Liver (tissue), 9 donors: Measurements from ENCODE around the gene RAB14. TPM values are rescaled to one million over a fixed set of nuclear protein-coding genes. Genes with fewer than 3 reads are reported as not detected.

Source experiments
- DNase-seq: peaks from one replicate; pipeline ENCODE4 v3.0.0-alpha.2; 2017; ENCODE audit warnings: low spot score
- H3K27ac ChIP-seq, 2 donors: one replicate each; pipeline ENCODE4 v1.7.0; 2013; ENCODE audit warnings: inconsistent platforms in 2 of 2, low read length in 2 of 2, control low read depth in 1 of 2, low read depth in 1 of 2, mild to moderate bottlenecking in 1 of 2
- H3K27me3 ChIP-seq, 4 donors: one replicate each; pipeline versions ENCODE4 v1.6.1 to v1.7.0; 2013; ENCODE audit warnings: low read length in 3 of 4, inconsistent platforms in 1 of 4, mild to moderate bottlenecking in 1 of 4, moderate library complexity in 1 of 4; ENCODE audit not compliant: control insufficient read depth in 4 of 4, insufficient read depth in 4 of 4
- H3K36me3 ChIP-seq, 4 donors: one replicate each; pipeline versions ENCODE4 v1.6.1 to v1.7.0; 2013; ENCODE audit warnings: low read length in 3 of 4, mild to moderate bottlenecking in 3 of 4, low read depth in 1 of 4, moderate library complexity in 1 of 4; ENCODE audit not compliant: control insufficient read depth in 4 of 4, insufficient read depth in 3 of 4
- H3K4me1 ChIP-seq, 4 donors: one replicate each; pipeline versions ENCODE4 v1.6.1 to v1.7.0; 2013; ENCODE audit warnings: low read length in 3 of 4, mild to moderate bottlenecking in 3 of 4, moderate library complexity in 1 of 4; ENCODE audit not compliant: control insufficient read depth in 4 of 4, insufficient read depth in 4 of 4
- H3K4me3 ChIP-seq, 3 donors: one replicate each; pipeline versions ENCODE4 v1.6.1 to v1.7.0; 2013; ENCODE audit warnings: low read length in 3 of 3, control low read depth in 1 of 3, low read depth in 1 of 3, mild to moderate bottlenecking in 1 of 3
- H3K9ac ChIP-seq, 2 donors: one replicate each; pipeline ENCODE4 v1.7.0; 2013; ENCODE audit warnings: low read length in 2 of 2, mild to moderate bottlenecking in 2 of 2, moderate library complexity in 2 of 2, control low read depth in 1 of 2, low read depth in 1 of 2
- H3K9me3 ChIP-seq, 4 donors: one replicate each; pipeline versions ENCODE4 v1.6.1 to v1.7.0; 2013; ENCODE audit warnings: low read length in 3 of 4; ENCODE audit not compliant: control insufficient read depth in 4 of 4
- EGR1 ChIP-seq, 2 donors: IDR thresholded peaks; 2 replicates each; pipeline ENCODE4 v1.6.1; 2016 to 2018; ENCODE audit warnings: antibody characterized with exemption in 2 of 2, low read depth in 2 of 2
- FOXA1 ChIP-seq: IDR thresholded peaks from 2 replicates; pipeline ENCODE4 v1.6.1; 2016; ENCODE audit warnings: antibody characterized with exemption
- FOXA2 ChIP-seq: IDR thresholded peaks from 2 replicates; pipeline ENCODE4 v1.6.1; 2016; ENCODE audit warnings: antibody characterized with exemption
- GABPA ChIP-seq, 2 donors: IDR thresholded peaks in 1 of 2; conservative IDR thresholded peaks in 1 of 2; 2 replicates each; pipeline ENCODE4 v1.6.1; 2016; ENCODE audit warnings: antibody characterized with exemption in 2 of 2, mild to moderate bottlenecking in 1 of 2, moderate library complexity in 1 of 2
- HNF4A ChIP-seq, 2 donors: conservative IDR thresholded peaks; 2 replicates each; pipeline ENCODE4 v1.6.1; 2016; ENCODE audit warnings: antibody characterized with exemption in 2 of 2, mild to moderate bottlenecking in 2 of 2
- HNF4G ChIP-seq: IDR thresholded peaks from 2 replicates; pipeline ENCODE4 v1.6.1; 2016; ENCODE audit warnings: antibody characterized with exemption
- JUND ChIP-seq, 2 donors: IDR thresholded peaks; 2 replicates each; pipeline ENCODE4 v1.6.1; 2016; ENCODE audit warnings: antibody characterized with exemption in 2 of 2
- NR2F2 ChIP-seq: IDR thresholded peaks from 2 replicates; pipeline ENCODE4 v1.6.1; 2016; ENCODE audit warnings: antibody characterized with exemption
- RAD21 ChIP-seq, 2 donors: IDR thresholded peaks; 2 replicates each; pipeline ENCODE4 v1.6.1; 2016; ENCODE audit warnings: antibody characterized with exemption in 2 of 2, mild to moderate bottlenecking in 2 of 2
- RXRA ChIP-seq, 2 donors: IDR thresholded peaks; 2 replicates each; pipeline ENCODE4 v1.6.1; 2017 to 2018; ENCODE audit warnings: antibody characterized with exemption in 2 of 2, mild to moderate bottlenecking in 1 of 2
- SP1 ChIP-seq: IDR thresholded peaks from 2 replicates; pipeline ENCODE4 v1.6.1; 2018; ENCODE audit warnings: antibody characterized with exemption, mild to moderate bottlenecking
- TAF1 ChIP-seq: conservative IDR thresholded peaks from 2 replicates; pipeline ENCODE4 v1.6.1; 2016; ENCODE audit warnings: antibody characterized with exemption, mild to moderate bottlenecking
- YY1 ChIP-seq: IDR thresholded peaks from 2 replicates; pipeline ENCODE4 v1.6.1; 2016; ENCODE audit warnings: antibody characterized with exemption, mild to moderate bottlenecking
- WGBS: extraction: QIAGEN DNeasy Blood & Tissue Kit; methylation state at CpG from one replicate; pipeline ENCODE4 v1.1.7; 2013; 5-methylcytosine and 5-hydroxymethylcytosine counted together
- polyA plus RNA-seq, 2 donors: library from polyadenylated mRNA; stranded (reverse) in 1 of 2; unstranded in 1 of 2; fragments of 200-250 nt in 1 of 2; fragments of >200 nt in 1 of 2; fragmentation: Nextera tagmentation in 1 of 2; extraction: Ambion mirVana in 1 of 2; gene quantifications; one replicate each; pipeline versions ENCODE4 v1.2.1 to v1.2.3, GENCODE V29; 2013 to 2015
- total RNA-seq, 2 donors: library from RNA; depleted of rRNA; stranded (reverse); fragments of >200 nt; gene quantifications; one replicate each; pipeline ENCODE4 v1.2.3, GENCODE V29; 2014
- TF ChIP-seq, protein P1 (sequence below): IDR thresholded peaks from 2 replicates; pipeline ENCODE4 v1.6.1; 2016; ENCODE audit warnings: antibody characterized with exemption
- TF ChIP-seq, protein P2 (sequence below): IDR thresholded peaks from 2 replicates; pipeline ENCODE4 v1.6.1; 2016; ENCODE audit warnings: antibody characterized with exemption
- TF ChIP-seq, protein P3 (sequence below): fragments of 150-350 bp; IDR thresholded peaks from 2 replicates; pipeline ENCODE4 v1.5.1; 2017; ENCODE audit warnings: improper control_type of control experiment, low read depth, low read length; ENCODE audit not compliant: missing input control
- TF ChIP-seq, protein P4 (sequence below): IDR thresholded peaks from 2 replicates; pipeline ENCODE4 v1.6.1; 2016; ENCODE audit warnings: antibody characterized with exemption, mild to moderate bottlenecking
- donor health status: healthy.
- donor health status: healthy.
- donor health status: healthy.
- donor health status: healthy.
- donor health status: healthy.

Gene RAB14
- total and polyA plus RNA-seq, 4 donors = 25.9 to 48.2 (median 36.5) TPM

DNA sequence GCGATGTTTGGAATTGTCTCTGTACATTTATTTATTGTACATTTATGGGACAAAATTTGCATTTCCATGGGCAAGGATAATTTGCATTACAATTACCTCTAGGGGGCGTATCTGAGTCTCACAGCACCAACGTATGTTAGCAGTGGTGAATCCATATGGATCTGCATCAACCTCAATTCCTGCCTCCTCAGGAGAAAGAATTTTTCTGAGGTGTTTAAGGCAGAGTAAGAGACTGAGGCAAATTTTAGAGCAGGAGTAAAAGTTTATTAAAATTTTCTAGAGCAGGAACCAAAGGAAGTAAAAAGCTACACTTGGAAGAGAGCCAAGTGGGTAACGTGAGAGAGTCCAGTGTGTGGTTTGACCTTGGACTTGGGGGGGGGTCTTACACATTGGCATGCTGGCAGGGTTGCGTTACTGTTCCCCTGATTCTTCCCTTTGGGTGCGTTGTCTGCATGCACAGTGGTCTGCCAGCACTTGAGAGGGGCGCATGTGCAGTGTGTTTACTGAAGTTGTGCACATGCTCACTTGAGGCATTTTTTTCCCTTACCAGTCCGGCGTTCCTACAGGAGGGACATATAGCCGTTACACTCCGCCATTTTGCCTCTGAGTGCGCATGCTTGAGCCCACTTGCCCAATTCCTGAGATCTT lies 21.0 kb upstream of the RAB14 start:
- Histone ChIP-seq H3K36me3 (no peaks in the 10 kb centered on the region), H3K27me3 (no peaks in the 10 kb centered on the region), H3K4me1 (no peaks in the 10 kb centered on the region), H3K9me3 (no peaks in the 10 kb centered on the region), H3K4me3 (no peak overlapping the region), H3K9ac (no peak overlapping the region), H3K27ac (no peak overlapping the region)
- 68% methylated on average over 12 of the region's 12 CpGs for WGBS
- DNase-seq = no peak
- TF ChIP-seq, protein P1, sequence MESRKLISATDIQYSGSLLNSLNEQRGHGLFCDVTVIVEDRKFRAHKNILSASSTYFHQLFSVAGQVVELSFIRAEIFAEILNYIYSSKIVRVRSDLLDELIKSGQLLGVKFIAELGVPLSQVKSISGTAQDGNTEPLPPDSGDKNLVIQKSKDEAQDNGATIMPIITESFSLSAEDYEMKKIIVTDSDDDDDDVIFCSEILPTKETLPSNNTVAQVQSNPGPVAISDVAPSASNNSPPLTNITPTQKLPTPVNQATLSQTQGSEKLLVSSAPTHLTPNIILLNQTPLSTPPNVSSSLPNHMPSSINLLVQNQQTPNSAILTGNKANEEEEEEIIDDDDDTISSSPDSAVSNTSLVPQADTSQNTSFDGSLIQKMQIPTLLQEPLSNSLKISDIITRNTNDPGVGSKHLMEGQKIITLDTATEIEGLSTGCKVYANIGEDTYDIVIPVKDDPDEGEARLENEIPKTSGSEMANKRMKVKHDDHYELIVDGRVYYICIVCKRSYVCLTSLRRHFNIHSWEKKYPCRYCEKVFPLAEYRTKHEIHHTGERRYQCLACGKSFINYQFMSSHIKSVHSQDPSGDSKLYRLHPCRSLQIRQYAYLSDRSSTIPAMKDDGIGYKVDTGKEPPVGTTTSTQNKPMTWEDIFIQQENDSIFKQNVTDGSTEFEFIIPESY = no peak
- TF ChIP-seq, protein P2, sequence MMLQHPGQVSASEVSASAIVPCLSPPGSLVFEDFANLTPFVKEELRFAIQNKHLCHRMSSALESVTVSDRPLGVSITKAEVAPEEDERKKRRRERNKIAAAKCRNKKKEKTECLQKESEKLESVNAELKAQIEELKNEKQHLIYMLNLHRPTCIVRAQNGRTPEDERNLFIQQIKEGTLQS = no peak
- no peak for TF ChIP-seq TAF1
- no peak for TF ChIP-seq FOXA2
- peak; percentile 61 to 71 for TF ChIP-seq RAD21 (IDR thresholded peaks at IDR 0.05)
- no peak for TF ChIP-seq HNF4A (conservative IDR thresholded peaks at IDR 0.05)
- TF ChIP-seq YY1 = no peak
- TF ChIP-seq, protein P3, sequence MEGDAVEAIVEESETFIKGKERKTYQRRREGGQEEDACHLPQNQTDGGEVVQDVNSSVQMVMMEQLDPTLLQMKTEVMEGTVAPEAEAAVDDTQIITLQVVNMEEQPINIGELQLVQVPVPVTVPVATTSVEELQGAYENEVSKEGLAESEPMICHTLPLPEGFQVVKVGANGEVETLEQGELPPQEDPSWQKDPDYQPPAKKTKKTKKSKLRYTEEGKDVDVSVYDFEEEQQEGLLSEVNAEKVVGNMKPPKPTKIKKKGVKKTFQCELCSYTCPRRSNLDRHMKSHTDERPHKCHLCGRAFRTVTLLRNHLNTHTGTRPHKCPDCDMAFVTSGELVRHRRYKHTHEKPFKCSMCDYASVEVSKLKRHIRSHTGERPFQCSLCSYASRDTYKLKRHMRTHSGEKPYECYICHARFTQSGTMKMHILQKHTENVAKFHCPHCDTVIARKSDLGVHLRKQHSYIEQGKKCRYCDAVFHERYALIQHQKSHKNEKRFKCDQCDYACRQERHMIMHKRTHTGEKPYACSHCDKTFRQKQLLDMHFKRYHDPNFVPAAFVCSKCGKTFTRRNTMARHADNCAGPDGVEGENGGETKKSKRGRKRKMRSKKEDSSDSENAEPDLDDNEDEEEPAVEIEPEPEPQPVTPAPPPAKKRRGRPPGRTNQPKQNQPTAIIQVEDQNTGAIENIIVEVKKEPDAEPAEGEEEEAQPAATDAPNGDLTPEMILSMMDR = peak; percentile 51
- TF ChIP-seq, protein P4, sequence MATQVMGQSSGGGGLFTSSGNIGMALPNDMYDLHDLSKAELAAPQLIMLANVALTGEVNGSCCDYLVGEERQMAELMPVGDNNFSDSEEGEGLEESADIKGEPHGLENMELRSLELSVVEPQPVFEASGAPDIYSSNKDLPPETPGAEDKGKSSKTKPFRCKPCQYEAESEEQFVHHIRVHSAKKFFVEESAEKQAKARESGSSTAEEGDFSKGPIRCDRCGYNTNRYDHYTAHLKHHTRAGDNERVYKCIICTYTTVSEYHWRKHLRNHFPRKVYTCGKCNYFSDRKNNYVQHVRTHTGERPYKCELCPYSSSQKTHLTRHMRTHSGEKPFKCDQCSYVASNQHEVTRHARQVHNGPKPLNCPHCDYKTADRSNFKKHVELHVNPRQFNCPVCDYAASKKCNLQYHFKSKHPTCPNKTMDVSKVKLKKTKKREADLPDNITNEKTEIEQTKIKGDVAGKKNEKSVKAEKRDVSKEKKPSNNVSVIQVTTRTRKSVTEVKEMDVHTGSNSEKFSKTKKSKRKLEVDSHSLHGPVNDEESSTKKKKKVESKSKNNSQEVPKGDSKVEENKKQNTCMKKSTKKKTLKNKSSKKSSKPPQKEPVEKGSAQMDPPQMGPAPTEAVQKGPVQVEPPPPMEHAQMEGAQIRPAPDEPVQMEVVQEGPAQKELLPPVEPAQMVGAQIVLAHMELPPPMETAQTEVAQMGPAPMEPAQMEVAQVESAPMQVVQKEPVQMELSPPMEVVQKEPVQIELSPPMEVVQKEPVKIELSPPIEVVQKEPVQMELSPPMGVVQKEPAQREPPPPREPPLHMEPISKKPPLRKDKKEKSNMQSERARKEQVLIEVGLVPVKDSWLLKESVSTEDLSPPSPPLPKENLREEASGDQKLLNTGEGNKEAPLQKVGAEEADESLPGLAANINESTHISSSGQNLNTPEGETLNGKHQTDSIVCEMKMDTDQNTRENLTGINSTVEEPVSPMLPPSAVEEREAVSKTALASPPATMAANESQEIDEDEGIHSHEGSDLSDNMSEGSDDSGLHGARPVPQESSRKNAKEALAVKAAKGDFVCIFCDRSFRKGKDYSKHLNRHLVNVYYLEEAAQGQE = no peak

DNA sequence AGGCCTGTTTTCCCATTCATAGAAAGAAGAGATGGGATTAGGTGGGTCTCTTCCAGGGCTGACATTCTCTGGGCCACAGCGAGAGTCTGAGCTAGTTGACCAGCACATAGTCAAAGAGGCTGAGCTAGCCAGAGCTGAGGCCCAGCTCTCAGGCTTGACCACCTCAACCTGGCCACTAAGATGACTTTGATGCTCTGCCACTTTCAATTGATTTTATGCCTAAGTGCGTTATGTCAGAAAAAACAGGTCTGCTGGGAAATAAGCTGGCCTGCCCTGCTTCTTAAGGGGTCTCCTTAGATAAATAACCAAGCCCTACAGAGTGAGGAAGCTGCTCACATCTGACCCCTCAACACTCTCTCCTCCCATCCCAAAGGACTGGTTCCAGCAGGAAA lies 20.0 kb upstream of the RAB14 start:
- Histone ChIP-seq H3K9me3 (no peaks in the 10 kb centered on the region), H3K36me3 (no peaks in the 10 kb centered on the region), H3K27ac (no peak overlapping the region), H3K9ac (no peak overlapping the region), H3K4me1 (no peaks in the 10 kb centered on the region), H3K4me3 (no peak overlapping the region), H3K27me3 (no peaks in the 10 kb centered on the region)
- WGBS = 98% methylated on average over 2 of the region's 2 CpGs
- DNase-seq = no peak
- TF ChIP-seq GABPA (IDR thresholded peaks at IDR 0.05 in 1 of 2, conservative IDR thresholded peaks at IDR 0.05 in 1 of 2) (no peak), SP1 (no peak), HNF4G (no peak), FOXA2 (no peak), EGR1 (IDR thresholded peaks at IDR 0.05; ENCODE audit: low read depth in 2 of 2) (no peak), TAF1 (no peak), FOXA1 (no peak), RXRA (IDR thresholded peaks at IDR 0.05) (no peak), NR2F2 (no peak), YY1 (no peak), HNF4A (conservative IDR thresholded peaks at IDR 0.05) (no peak), JUND (IDR thresholded peaks at IDR 0.05) (no peak)
- TF ChIP-seq, protein P1 = no peak
- TF ChIP-seq, protein P4 = no peak
- TF ChIP-seq, protein P2 = no peak
